HG02623 (cell line): ENCODE data around the gene PALLD.

Source experiments
- ATAC-seq: cut with Tn5 transposase; IDR thresholded peaks from one replicate; pipeline ENCODE4 v1.9.1; 2021; ENCODE audit warnings: moderate library complexity; ENCODE audit not compliant: unreplicated experiment

Gene PALLD

DNA sequence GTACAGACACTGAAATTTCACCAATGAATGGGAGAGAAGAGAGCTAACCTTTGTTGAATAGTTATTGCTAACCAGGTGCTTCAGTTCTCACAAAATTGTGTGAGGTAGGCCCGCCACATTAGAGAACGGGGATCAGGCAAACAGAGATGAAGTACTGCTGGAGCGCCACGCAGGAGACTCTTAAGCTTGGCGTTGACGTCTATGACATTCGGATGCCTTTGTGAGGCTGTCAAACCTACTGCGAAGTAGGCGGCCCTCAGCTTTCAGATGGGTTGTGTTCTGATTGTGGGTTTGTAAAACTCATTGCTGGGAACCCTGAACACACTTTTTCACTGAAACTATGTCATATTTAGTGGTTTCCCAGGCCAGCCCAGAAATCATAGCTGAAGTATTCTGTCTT, 339.6 kb downstream of the PALLD start:
- ATAC-seq: no peak

DNA sequence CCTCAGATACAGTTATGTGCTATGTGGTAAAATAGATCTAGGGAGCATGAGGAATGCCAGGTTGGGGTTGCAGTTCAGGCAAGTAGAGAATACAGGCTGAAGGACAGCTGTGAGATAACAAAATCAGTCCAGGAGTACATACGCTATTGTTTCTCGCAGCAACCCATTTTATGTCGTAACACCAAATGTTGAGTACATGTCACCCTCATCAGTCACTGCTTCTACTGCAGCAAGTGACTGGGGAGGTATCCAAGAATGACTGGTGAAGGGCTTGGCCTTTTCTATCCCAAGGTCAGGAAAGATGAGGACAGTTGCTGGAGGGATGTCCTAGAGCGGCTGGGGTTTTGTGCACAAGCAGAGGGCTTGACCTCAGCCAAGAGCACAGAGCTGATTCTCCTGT, 341.1 kb downstream of the PALLD start:
- ATAC-seq: no peak

DNA sequence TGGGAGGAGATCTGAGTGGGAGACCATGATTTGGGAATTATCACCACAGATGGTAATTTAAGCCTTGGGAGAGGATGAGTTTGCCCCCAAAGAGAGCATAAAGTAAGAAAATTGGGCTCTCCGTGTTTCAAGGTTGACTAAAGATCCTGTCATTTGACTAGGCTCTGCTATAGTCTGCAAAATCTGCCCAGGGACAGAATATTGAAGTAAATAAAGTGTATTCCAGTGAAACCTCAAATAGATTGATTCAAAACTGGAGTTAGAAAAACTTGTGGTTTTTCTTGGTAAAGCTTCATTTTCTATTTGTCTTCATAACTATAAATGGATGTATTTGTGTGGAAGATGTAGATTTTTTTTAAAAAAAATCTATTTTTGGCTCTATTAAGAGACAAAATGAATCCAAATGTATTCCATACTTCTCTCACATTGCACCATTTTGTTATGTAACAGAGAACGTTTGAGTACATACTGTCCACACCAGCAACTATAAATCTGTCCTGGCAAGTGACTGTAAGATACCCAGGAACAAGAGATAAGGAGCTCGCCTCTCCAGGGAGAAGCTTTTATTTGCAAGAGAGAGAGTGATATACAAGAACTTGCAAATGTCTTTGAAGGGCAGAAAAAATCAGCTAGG, 343.0 kb downstream of the PALLD start:
- no peak for ATAC-seq

DNA sequence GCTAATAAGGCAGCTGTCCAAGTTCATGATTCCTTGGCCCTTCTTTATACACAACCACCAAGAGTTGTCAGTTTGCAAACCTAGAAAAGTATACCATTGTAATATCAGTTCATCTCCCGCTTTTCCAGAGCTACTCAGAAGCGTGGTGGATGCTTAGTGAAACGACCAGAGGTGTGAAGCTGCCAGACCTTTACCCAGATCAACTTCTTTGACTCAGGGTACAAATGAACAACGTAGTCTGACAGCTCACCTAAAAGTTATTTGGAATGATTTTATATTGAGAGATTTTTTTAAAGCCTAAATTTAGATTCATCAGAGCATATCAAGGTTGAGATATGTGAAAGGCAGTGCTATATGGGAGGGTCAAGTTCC, 343.5 kb downstream of the PALLD start:
- no peak for ATAC-seq

DNA sequence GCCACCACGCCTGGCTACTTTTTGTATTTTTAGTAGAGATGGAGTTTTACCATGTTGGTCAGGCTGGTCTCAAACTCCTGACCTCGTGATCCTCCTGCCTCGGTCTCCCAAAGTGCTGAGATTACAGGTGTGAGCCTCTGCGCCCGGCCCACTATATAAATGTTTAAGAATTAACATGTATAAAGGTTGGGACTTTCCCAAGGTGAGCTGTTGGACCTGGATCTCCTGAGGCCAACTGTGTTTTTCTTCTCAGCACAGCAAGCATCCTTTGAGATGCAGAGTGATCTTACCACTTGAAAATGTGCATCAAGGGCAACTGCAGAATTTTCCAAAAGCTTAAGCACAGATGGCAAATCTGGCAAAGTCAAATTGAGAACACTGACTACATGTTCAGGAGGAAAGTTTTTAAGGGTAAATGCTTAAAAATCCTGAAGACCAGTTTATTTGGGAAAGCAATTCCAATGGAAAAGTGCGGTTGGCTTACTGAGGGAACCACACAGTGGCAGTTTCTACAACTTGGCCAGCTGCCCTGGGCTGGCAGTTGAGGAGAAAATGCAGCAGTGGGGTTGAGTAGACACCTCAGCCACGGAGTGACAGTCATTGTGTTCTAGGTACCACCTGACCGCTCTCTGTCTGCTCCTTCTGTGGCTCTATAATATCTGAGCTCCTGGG, 344.3 kb downstream of the PALLD start:
- no peak for ATAC-seq

DNA sequence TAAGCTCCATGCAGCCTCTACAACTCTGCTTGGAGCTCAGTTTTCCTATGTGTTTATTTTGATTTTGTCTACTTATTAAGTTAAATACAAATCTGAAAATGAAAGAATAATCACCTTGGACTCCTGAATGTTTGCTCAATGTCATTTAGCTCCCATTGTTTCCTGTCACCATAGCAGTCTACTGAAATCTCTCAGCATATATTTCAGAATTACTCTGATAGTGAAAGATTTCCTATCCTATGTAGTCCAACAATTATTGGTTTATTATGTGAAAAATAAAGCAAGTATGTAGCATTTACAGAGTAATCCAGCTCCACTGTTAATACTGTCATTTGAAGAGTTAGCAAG, 344.8 kb downstream of the PALLD start:
- ATAC-seq: no peak

DNA sequence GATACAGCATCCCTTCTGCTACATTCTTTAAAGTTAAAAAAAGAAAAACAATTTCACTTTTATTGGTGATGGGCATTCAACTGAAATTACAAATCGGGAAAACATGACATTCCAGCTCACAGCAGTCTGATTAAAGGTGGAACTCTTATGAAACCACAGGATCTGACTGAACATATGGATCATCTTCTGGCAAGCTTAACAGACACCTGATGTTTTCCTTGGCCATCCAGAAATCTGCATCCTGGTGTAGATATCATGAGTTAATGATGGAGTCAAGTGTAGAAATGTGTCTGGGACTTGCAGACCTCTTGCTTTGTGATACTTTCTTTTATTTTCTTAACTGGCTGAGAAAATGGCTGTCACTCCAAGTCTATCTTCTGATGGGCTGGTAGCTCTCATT, 345.3 kb downstream of the PALLD start:
- ATAC-seq: no peak

DNA sequence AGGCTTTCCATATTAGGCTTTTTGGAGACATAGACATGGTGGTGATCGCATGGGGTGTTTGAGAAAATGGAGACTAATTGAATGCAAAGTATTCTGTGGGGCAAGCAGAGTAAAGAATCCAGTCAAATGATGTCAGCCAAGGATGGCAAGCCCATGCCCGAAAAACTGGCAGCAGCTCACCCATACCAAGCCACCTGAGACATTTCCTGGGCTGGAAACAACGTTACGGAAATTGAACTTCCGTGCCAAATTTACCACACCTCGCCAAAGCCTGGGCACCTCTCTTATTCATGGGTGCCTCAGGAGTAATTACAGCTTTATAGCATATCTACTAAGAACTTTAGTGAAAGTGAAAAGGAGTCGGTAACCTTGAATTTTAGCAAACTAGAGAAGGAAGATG, 346.8 kb downstream of the PALLD start:
- no peak for ATAC-seq

DNA sequence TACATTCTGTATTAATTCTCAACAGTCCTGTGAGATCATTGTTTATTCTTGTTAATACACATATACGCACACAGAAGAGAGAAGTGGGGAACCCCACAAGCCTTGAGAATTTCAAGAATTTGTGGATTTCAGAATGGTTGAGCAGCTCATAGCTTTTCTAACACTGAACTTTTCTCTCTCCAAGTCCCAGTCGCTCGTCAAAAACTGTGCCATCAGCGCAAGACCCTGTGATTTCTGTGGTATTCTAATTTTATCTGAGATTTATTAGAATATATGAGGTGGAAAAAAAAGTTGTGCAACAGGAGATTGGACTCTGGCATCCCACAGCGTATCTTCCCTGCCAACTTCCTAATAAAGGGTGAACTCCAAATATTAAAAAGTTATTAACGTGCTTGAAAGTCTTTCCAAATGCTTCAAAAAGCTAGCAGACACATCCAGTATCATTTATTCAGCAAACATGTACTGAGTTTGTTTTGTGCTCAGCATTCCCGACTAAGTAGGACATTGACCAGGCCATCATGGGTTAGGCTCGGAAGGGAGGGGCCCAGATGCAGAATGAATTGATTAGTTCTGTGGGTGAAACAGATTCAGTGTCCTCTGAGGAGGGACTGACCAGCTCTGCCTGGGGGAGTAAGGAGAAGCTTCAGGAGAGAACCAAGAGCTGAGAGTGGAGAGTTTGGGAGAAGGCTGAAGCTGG, 347.6 kb downstream of the PALLD start:
- no peak for ATAC-seq

DNA sequence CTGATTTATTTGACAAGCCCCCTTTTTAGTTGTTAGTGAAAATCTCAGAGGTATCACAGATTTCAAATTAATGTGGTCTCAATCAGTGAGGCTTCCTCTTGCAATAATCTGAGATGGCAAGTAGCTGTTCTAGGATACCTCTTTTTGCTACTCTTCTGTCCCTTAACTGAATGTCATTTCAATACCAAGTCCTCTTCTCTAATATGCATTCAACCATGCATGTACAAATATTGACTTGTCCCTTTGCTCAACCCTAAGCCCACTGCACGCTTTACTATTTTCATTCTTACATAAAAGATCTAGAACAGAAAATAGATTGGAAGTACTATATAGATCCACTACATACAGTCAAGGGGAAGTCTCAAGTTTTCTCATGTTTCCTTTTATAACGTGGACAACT, 349.0 kb downstream of the PALLD start:
- ATAC-seq: no peak

DNA sequence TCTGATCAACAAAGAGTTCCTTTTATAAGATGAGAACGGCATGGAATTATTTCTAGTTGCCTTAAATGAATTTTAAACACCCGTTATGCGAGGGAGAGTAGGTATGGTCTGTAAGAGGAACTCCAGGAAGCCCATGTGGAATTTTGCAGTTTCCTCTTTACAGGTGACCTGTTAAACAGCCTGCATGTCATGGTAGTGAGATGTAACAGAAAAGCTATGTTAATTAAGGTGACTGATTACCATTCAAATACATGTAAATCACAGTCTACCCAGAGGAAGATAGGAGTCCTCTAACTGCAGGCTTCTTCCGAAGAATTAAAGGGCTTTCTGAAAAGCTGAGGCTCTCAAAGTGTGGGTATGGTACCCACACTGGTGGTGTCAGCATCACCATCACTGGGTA, 349.6 kb downstream of the PALLD start:
- no peak for ATAC-seq

DNA sequence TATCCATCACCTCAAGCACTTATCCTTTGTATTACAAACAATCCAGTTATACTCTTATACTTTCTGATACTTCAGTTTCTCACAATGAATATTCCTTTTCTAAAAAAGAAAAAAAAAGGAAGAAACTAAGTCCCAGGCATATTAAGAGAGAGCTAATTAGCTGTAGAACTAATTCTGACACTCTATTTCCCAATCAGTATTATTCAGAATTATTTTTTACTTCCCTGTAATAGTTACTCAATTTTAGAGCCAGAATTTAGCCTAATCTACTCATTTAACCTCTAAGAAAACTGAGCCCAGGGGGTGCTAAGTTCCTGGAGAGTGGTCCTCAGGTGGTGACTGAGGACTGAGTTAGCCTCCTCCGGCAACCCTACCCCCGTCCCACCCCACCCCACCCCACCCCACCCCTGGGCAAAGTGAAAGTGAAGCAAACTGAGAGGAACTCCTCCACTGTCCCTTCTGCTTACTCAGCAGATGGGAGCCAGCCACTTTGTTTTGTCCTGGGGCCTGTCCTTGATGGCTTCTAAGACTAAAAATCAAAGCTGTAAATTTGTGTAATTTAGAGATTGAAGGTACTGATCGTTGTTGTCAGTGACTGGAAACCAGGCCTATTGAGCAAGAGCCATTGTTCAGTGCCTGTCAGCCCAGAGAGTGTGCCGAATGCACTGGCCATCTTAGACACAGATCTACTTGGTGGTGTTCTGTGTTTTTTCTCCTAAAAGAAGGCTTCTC, 351.1 kb downstream of the PALLD start:
- no peak for ATAC-seq

DNA sequence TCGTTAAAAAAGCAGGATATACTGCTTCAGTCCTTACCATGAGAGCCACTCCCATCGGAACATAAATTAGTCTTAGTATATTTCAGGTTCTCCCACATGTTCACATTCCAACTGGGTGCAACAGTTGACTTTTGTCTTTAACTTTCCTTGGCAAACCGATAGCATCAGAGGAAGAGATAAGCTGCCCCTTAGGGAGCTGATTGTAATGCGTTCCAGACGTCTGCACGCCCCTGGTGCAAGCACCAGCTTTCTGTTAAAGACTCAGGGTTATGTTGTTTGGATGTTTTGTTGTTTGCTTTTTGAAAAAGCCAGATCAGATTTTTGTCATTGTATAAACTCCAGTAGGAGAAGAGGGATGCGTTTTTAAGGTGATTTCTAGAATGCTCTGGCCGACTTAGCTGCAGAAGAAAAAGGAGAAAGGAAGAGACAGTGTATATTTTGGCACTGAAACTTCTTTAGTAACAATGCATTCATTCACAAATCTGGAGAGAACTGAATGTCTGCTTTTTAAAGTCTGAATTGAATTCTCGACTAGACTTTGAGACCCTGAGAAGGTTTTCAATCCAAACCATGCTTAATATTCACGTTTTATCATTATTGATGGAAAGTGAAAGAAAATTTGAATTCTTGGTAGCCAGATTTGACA, 352.3 kb downstream of the PALLD start:
- no peak for ATAC-seq

DNA sequence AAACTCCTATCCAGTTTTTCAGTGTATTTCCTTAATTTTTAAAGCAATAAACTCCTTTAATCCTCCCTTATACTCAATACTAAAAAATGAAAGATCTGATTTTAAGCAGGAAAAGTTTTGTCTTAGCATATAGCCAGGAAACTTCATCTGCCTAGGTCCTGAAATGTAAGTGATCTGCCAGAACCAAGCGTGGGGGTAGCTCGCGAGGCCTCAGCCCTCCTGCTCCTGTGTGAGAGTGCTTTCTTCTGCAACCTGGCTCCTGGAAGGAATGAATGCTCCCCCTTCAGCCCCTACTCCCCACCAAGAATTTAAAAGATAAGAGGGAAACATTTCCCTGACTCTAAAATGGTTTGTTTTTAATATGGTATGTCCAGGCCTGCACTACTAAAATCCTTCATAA, 353.1 kb downstream of the PALLD start:
- no peak for ATAC-seq

DNA sequence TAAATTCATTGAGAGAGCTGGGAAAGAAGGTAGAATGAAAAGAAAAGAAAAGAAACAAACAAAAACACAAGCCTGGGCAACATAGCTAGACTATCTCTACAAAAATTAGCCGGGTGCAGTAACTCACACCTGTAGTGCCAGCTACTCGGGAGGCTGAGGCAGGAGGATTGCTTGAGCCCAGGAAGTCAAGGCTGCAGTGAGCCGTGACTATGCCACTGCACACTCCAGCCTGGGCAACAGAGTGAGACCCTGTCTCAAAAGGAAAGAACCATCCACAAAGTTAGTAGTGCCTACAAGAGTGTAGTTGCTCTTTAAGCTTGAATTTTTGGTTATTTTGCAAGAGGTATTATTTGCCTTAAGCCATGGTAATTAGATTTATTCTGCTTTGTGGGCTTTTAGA, 355.5 kb downstream of the PALLD start:
- no peak for ATAC-seq

DNA sequence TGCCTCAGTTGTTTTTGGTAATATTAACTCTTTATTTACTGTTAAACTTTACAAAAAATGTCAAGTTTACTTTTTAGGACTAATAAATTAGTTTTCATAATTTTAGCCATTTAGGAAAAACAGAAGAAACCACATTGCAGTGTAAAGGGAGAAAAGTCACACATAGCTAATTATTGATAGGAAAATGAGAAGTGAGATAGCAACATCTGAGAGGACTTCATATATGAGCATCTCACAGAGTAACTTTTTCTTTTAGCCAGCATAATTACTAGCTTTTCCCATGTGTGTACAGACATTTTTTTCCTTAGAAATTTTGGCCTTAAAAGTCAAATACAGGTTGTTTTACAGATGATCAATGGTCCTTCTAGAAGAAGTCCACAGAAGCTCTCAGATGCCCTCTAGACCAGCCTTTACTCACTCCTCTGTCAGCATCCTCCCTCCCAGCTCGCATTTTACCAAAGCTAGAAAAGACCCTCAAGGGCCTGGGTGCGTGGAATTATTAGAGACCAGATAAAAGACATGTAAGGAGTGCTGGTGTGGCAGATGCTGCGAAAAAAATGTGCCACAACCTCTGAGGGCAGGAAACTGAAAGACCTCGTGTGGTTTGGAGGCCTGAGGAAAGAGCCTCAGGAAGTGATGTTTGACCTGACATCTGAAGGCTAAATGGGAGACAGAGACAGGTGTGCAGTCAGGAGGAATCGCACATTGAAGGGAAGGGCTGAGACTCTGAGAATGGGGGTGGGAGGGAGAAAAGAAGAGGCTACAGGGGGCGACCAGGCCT, 356.3 kb downstream of the PALLD start:
- ATAC-seq: peak; percentile 54

DNA sequence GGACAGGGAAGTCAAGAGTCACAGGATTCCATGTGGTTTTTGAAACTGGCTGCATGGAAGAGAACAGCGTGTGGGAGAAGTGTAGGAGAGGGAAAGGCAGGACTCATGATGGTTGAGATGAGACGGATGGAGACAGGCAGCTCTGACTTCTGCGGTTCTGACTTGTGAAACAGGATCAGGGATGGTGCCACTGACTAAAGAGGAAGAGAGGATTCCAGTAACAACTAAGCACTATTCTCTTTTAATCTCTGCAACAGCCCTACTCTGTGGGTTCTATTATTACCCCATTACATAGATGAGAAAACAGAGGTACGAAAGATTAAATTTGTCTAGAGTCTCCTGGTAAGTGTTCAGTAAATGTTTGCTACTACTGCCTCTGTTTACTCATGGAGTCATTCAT, 356.9 kb downstream of the PALLD start:
- peak; percentile 62 for ATAC-seq

DNA sequence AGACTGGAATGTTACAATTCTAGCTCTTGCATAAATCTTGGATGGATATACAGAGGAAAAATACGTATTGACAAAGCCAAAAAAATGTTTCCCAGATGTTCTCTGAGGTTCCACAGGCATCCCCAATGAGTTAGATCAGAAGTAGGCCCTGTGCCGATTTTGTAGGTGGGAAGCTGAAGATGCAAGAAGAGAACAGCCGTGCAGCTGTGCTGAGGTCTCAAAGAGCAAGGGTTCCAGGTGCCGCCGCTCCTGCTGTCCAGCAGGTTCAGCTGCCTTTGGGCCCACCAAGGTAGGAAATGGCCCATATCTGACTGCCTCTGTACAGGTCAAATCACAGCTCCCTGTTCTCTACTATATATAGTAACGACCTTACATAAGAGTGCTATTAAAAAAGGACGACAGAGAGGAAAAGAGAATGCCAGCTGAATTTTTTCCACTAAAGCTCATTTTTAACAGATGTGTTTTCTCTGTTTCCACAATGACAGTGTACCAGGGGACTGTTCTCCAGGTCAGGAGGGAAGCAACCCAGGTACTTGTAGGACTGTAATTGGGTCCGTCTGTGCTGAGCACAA, 357.6 kb downstream of the PALLD start:
- ATAC-seq: no peak

DNA sequence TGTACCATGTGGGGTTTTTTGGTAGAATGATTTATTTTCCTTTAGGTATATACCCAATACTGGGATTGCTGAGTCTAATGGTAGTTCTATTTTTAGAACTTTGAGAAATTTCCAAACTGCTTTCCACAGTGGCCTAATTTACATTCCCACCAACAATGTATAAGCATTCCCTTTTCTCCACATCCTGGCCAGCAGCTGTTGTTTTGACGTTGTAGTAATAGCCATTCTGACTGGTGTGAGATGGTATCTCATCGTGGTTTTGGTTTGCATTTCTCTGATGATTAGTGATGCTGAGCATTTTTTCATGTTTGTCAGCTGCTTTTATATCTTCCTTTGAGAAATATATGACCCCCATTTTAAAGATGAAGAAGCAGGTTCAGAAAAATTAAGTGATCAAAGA, 359.5 kb downstream of the PALLD start:
- no peak for ATAC-seq

DNA sequence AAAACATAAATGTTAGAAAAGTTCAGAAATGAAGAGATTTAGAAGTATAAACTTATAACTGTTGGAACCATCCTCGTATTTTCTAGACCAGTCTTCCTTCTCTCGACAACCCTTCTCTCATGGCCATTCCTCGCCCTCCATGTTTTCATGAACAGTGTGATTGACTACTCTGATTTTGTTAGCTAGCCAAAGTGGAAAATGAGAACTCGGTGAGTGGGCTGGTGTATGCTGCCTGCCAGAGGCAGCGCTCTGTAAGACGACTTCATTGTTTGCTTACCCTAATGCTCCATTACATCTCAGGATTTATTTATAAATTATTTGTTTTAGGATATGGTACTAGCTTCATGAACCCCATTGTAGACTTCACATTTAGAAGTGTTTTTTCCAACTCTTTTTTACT, 360.2 kb downstream of the PALLD start:
- no peak for ATAC-seq
